GM21367 (cell line): ENCODE measurements around the gene MATCAP1.

Experiments used
- ATAC-seq: cut with Tn5 transposase; IDR thresholded peaks from one replicate; pipeline ENCODE4 v1.9.1; 2021; ENCODE audit not compliant: unreplicated experiment

The MATCAP1 gene

DNA sequence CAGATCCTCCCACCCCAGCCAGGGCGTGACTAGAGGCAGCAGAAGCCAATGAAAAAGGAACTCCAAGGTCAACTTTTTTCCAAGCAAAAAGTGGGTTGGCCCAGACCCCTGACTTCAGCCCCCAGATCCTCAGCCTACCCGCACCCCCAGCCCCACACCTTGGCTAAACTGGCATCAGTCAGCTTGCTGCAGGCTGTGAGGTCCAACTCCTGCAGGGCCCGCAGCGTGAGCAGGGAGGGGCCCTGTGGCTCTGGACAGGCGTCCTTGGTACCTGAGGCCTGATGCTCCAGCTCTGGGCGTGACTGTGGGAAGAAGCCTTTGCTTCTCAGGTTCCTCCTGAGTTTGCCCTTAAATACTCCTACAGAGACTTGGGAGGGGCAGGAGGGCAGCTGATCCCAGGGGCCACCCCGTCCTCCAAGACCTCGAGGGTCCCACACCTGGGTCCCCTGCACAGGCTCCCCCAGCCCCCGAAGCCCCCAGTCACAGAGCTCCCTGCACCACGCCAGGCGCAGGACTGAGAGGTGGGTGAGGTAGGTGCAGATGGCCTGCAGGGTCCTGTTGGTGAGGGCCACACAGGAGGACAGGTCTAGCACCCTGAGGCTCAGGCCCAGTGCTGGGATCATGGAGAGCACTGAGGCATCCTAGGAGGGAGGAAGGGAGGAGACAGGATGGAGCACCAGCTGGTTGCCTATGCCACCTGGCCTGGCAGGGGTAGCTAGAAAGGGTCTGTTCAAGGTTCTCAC is 24.6 kb upstream of the MATCAP1 start:
- ATAC-seq, result no peak

GRCh38 chr16:67207249-67208091 is 23.7 kb upstream of the MATCAP1 start:
- ATAC-seq, result no peak

DNA sequence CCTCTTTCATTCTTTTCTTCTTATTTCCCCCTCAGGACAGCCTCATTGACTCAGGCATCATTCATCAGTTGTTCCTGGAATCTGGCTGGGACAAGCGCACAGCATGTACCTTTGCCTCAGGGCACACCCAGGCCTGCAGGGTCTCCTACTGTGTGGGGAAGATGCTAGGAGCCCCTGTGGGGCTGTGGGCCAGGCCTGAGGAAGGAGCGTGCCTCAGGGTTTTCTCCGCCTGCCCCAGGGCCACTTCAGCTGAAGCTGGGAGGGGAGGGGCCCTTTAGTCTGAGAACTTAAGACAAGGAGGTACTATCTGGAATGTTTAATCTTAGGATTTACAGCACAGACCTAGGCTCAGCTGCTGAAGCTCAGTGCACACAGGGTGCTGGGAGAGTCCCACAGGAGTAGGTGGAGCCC is 23.1 kb upstream of the MATCAP1 start:
- ATAC-seq, result no peak

DNA sequence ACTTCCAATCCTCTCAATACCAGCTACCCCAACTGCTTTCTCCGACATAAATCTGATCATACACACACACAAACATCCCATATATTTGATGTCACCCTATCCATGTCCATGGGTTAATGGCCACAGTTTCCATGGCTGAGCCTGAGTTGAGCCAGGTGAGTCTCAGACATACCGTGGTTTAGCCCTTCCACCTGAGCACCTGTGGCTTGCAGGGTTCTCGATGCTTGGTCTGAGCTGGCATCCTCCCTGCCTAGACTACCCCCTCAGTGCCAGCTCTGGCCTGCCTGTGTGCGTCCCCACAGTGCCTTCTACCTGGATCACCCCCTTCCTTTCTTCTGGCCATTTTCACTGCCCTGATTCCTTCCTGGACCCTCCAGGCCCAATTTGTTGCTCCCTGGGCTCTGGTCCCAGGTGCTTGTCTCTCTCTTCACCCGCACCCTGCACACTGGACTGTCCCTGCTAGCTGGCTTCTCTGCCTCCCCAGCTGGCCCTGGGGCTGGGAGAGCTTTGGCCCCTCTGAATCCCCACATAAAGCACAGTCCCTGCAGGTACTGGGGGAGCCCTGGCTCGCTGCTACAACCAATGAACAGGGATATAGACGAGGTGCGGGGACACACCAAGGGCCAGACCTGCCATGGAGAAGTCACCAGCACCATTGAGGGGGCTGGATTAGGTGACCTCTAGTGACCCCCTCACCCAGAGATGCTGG is 22.5 kb upstream of the MATCAP1 start:
- no peak for ATAC-seq

- ATAC-seq, result no peak
Measured at GRCh38 chr16:67204076-67204475, 20.3 kb upstream of the MATCAP1 start.

GRCh38 chr16:67202956-67203493 is 19.3 kb upstream of the MATCAP1 start:
- no peak for ATAC-seq

DNA sequence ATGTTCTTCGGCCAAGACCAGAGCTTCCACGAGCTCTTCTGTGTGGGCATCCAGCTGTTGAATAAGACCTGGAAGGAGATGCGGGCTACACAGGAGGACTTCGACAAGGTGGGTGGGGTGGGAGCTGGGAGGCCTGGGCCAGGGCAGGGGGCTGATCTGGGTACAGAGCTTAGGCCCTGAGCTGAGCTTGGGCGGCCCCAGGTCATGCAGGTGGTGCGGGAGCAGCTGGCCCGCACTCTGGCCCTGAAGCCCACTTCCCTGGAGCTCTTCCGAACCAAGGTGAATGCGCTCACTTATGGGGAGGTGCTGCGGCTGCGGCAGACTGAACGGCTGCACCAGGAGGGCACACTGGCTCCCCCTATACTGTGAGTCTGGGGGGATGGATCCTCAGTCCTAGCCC is 18.7 kb upstream of the MATCAP1 start:
- no peak for ATAC-seq

DNA sequence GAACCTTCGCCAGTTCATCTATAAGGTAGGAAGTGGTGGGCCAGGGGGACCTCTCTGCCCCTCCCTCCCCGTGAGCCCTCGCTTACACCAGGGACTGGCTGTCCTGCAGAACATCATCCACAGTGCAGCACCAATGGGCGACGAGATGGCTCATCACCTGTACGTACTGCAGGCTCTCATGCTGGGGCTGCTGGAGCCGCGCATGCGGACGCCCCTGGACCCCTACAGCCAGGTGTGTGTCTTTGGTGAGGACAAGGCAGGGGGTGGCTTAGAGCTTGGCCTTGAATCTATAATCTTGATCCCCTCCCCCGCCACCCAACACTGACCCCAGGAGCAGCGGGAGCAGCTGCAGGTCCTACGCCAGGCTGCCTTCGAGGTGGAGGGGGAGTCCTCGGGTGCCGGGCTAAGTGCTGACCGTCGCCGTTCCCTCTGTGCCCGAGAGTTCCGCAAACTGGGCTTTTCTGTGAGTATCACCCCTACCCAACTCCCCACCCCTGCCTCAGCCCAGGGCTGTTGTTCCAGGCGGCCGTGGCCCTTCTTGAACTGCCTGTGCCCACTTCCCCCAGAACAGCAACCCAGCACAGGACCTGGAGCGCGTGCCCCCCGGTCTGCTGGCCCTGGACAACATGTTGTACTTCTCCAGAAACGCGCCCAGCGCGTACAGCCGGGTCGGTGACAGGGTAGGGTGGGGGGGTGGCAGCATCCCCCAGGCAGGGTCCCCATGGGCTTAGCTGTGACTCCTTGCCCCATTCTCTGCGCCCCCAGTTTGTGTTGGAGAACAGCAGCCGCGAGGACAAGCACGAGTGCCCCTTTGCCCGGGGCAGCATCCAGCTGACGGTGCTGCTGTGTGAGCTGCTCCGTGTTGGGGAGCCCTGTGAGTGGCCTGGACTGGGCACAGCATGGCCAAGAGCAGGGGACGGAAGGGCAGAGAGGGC is 17.9 kb upstream of the MATCAP1 start:
- ATAC-seq, result no peak

DNA sequence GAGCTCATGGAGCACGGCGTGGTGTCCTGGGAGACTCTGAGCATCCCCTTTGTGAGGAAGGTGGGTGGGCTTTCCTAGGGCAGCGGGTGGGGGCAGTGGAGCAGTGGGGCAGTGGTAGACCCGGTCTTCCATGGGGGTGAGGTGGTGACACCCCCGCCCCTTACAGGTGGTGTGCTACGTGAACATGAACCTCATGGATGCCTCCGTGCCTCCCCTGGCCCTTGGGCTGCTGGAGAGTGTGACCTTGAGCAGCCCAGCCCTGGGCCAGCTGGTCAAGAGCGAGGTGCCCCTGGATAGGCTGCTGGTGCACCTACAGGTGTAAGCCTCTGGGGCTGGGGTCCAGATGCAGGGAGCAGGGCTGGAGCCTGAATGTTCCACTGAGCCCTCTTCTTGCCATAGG is 16.7 kb upstream of the MATCAP1 start:
- ATAC-seq, result no peak

GRCh38 chr16:67199808-67200198 is 16.0 kb upstream of the MATCAP1 start:
- ATAC-seq, result no peak

- no peak for ATAC-seq
Measured at GRCh38 chr16:67199011-67199807, 15.4 kb upstream of the MATCAP1 start, which contains the start of gene ELMO3. ELMO3 (plus strand) TSS chr16:67199131; CDS start chr16:67199327, 196 bp downstream.

DNA sequence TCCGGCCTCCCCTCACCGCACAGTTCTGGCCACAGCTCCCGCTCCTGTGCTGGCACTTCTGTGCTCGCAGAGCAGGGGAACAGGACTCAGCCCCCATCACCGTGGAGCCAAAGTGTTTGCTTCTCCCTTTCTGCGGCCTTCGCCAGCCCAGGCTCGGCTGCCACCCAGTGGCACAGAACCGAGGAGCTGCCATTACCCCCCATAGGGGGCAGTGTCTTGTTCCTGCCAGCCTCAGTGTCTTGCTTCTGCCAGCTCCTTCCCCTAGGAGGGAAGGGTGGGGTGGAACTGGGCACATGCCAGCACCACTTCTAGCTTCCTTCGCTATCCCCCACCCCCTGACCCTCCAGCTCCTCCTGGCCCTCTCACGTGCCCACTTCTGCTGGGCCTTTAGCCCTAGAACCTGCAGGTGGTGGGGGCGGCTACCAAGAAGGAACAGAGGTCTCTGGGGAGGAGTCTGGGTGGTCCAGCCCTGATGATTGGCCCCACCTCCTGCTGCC is 14.5 kb upstream of the MATCAP1 start:
- ATAC-seq, result no peak

- ATAC-seq, result no peak
Measured at GRCh38 chr16:67197704-67198103, 13.9 kb upstream of the MATCAP1 start.

DNA sequence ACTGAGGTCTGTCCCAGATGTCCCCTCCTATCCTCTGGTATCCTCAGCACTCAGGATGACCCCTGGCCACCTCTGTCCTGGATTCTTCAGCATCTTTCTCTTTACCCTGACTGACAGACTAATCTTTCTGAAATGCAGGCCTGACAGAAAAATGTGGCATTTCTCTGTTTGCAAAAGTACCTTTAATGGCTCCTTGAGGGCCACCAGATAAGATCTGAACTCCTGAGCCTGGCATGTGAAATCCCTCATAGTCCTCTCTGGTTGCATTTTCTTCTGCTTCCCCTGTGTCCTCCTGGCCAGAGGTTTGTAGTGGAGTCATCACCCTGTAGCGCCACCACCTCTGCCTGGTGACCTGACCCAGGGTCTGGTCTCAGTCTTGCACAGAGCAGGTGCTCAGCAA is 13.1 kb upstream of the MATCAP1 start:
- no peak for ATAC-seq

- no peak for ATAC-seq
Measured at GRCh38 chr16:67195676-67196075, 11.9 kb upstream of the MATCAP1 start.

DNA sequence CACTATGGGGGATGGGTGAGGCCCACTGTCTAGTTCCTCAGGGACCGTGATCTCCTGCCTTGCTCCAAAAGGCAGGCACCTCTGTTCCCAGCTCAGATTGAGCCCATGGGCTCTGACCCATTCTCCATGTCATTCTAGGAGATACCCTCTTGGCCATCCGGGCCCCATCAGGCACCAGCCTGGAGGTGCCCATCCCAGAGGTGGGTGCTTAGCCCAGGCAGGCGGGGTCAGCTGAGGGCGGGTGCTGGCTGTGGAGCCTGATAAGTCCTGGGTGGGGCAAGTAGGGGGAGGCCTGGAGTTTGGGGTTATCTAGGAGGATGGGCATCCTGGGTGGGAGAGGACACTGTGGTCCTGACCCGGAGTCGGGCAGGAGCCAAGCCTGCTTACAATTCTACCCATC is 10.5 kb upstream of the MATCAP1 start:
- no peak for ATAC-seq

GRCh38 chr16:67193536-67193935 is 9.8 kb upstream of the MATCAP1 start:
- ATAC-seq, result no peak

- no peak for ATAC-seq
Measured at GRCh38 chr16:67192781-67193361, 9.1 kb upstream of the MATCAP1 start.
